NCI-H345 (cell line): ENCODE measurements around the gene LPCAT2.

ENCODE experiments used
- DNase-seq: peaks from one replicate; lab custom pipeline; 2025; lab: John Stamatoyannopoulos, UW

Gene LPCAT2

GRCh38 chr16:55505333-55506015 is 3.4 kb upstream of the LPCAT2 start:
- no peak for DNase-seq

- DNase-seq: peak; percentile 42
These were observed 2.8 kb upstream of the LPCAT2 start for GRCh38 chr16:55506083-55506482.

GRCh38 chr16:55506708-55507107 is 2.2 kb upstream of the LPCAT2 start:
- DNase-seq: no peak

GRCh38 chr16:55508271-55508921 is 476 bp upstream of the LPCAT2 start:
- DNase-seq: no peak

GRCh38 chr16:55510185-55510805 is 1.4 kb downstream of the LPCAT2 start:
- no peak for DNase-seq

GRCh38 chr16:55512941-55513340 is 4.1 kb downstream of the LPCAT2 start:
- no peak for DNase-seq

GRCh38 chr16:55513616-55514015 is 4.7 kb downstream of the LPCAT2 start:
- no peak for DNase-seq

- no peak for DNase-seq
These were observed 6.2 kb downstream of the LPCAT2 start for GRCh38 chr16:55515111-55515510.

GRCh38 chr16:55521792-55522191 is 12.9 kb downstream of the LPCAT2 start:
- no peak for DNase-seq

- no peak for DNase-seq
These were observed 17.6 kb downstream of the LPCAT2 start for GRCh38 chr16:55526441-55526840.

- no peak for DNase-seq
These were observed 19.0 kb downstream of the LPCAT2 start for GRCh38 chr16:55527885-55528284.

- DNase-seq: no peak
These were observed 20.1 kb downstream of the LPCAT2 start for GRCh38 chr16:55529018-55529417.

- DNase-seq: no peak
These were observed 21.5 kb downstream of the LPCAT2 start for GRCh38 chr16:55530316-55530856.

- DNase-seq: no peak
These were observed 23.4 kb downstream of the LPCAT2 start for GRCh38 chr16:55532227-55532626.

GRCh38 chr16:55534756-55535155 is 25.9 kb downstream of the LPCAT2 start:
- no peak for DNase-seq

- no peak for DNase-seq
These were observed 30.2 kb downstream of the LPCAT2 start for GRCh38 chr16:55539049-55539448.

GRCh38 chr16:55539488-55539887 is 30.6 kb downstream of the LPCAT2 start:
- DNase-seq: no peak

GRCh38 chr16:55540221-55540620 is 31.3 kb downstream of the LPCAT2 start:
- no peak for DNase-seq

- no peak for DNase-seq
These were observed 33.7 kb downstream of the LPCAT2 start for GRCh38 chr16:55542459-55543082.

- no peak for DNase-seq
These were observed 34.6 kb downstream of the LPCAT2 start for GRCh38 chr16:55543472-55543871.

- DNase-seq: no peak
These were observed 43.7 kb downstream of the LPCAT2 start for GRCh38 chr16:55552621-55553020.

- DNase-seq: no peak
These were observed 46.6 kb downstream of the LPCAT2 start for GRCh38 chr16:55555436-55555835.

GRCh38 chr16:55557186-55557585 is 48.3 kb downstream of the LPCAT2 start:
- DNase-seq: no peak
